ENCODE data around the gene NTHL1. TPM values are rescaled to one million over a fixed set of nuclear protein-coding genes. Genes with fewer than 3 reads are reported as not detected.

The NTHL1 gene
- total RNA-seq, 2 experiments from 2014 or later, result 28.2 to 29.8 TPM

GRCh38 chr16:1998360-1998835, 49.2 kb downstream of the NTHL1 start:
- peaks cover 13% of the 10 kb centered on the region for H3K4me1 Mint-ChIP-seq (ENCODE audit: low read depth)
- ChIA-PET POLR2A (interaction anchor here (0.9 to 29.2 kb wide), 2 partner anchors 10 to 33 kb away, joined by 3 to 505 read pairs; partner anchors contain the start of genes NDUFB10, RNF151, RPS2 and TBL3), CTCF (interaction anchor here (1.0 kb wide), 1 partner anchor 24 kb away, joined by 3 read pairs; no protein-coding TSS in a partner anchor)
- ATAC-seq (no peak), DNase-seq (no peak)
- H3K27me3 Mint-ChIP-seq, result no peaks in the 10 kb centered on the region
- TF ChIP-seq CTCF (IDR thresholded peaks at IDR 0.05), result no peak
- intact Hi-C loops (cut with micrococcal nuclease), result no loop called here
- peaks cover 27% of the 10 kb centered on the region for H3K36me3 Mint-ChIP-seq (ENCODE audit: low read depth)
- H3K9me3 Mint-ChIP-seq, result no peaks in the 10 kb centered on the region
- no peak overlapping the region for H3K4me3 Mint-ChIP-seq
- H3K27ac Mint-ChIP-seq, result no peak overlapping the region

DNA sequence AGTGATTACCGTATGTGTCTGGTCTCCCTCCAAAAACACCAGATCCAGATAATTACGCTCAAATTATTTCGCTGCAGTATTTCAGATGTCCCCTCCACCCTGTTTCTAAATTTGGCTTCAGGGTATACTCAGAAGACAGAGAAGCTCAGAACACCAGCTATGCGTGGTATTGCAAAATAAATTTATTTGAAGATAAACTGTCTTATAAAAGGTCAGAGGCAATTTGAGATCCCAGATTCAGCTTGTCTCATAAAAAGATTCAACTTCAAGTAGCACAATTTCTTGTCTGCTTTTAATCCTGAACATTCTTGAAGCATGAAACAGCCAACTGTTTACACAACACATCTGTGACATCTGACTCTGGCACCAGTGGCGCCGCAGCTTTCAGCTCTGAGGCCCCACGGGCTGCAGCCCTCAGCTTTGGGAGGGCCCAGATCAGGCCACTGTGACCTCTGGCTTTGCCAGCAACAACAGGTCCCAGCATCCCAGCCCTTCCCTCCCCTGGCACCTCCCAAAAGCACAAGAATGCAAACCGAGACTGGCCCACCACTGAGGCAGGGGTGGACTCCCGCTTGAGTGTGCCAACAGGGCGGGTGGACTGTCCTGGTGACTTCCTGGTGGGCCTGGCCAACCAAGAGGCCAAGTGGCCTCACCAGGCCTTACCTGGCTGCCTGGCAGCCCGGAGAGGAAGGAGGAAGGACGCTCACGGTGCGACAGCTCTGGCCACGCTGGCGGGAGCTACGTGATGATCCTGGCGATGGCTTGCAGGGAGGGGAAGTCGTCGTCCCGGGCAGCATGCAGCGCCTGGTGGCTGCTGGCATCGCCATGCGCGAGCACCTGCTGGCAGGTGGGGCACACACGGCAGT, 49.9 kb downstream of the NTHL1 start:
- ChIA-PET CTCF (interaction anchor here (1.0 kb wide), 1 partner anchor 25 kb away, joined by 3 read pairs; no protein-coding TSS in a partner anchor), POLR2A (interaction anchor here (0.9 to 29.2 kb wide), 5 partner anchors 10 to 154 kb away, joined by 3 to 505 read pairs (median 7); partner anchors contain the start of genes NDUFB10, NOXO1, RNF151 and RPS2)
- ATAC-seq (no peak), DNase-seq (no peak)
- Mint-ChIP-seq H3K36me3 (ENCODE audit: low read depth) (peaks cover 27% of the 10 kb centered on the region), H3K4me3 (no peak overlapping the region), H3K27ac (no peak overlapping the region), H3K4me1 (ENCODE audit: low read depth) (peaks cover 15% of the 10 kb centered on the region), H3K27me3 (no peaks in the 10 kb centered on the region), H3K9me3 (no peaks in the 10 kb centered on the region)
- intact Hi-C loops (cut with micrococcal nuclease), result no loop called here
- no peak for TF ChIP-seq CTCF (IDR thresholded peaks at IDR 0.05)

DNA sequence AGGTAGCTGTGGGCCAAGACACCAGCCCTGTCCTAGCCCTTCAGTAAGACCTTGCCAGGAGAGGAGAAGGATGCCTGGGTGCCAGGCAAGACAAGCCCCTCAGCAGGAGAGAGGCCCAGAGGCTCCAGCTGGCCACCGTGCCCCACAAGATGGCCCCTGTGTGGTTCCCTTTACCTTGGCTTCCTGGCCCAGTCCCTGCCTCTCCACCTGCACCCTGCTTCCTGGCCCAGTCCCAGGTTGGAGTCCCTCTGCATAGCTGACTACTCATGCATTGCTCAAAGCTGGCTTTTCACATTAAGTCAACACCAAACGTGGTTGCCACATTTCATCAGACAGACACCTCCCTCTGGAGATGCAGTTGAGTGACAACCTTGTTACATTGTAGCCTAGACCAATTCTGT, 53.9 kb downstream of the NTHL1 start:
- no peaks in the 10 kb centered on the region for H3K9me3 Mint-ChIP-seq
- CTCF ChIA-PET, result interaction anchor here (0.7 to 3.2 kb wide), 3 partner anchors 10 to 147 kb away, joined by 5 to 34 read pairs (median 5); no protein-coding TSS in a partner anchor
- ATAC-seq (no peak), DNase-seq (no peak)
- no peak overlapping the region for H3K4me3 Mint-ChIP-seq
- H3K27ac Mint-ChIP-seq, result no peak overlapping the region
- POLR2A ChIA-PET, result interaction anchor here (1.3 to 29.2 kb wide), 5 partner anchors 9 to 161 kb away, joined by 4 to 505 read pairs (median 4); partner anchors contain the start of genes NDUFB10, RNF151, RPS2 and TBL3
- peaks cover 15% of the 10 kb centered on the region for H3K36me3 Mint-ChIP-seq (ENCODE audit: low read depth)
- no peak for TF ChIP-seq CTCF (IDR thresholded peaks at IDR 0.05)
- intact Hi-C loops (cut with micrococcal nuclease), result no loop called here
- H3K27me3 Mint-ChIP-seq, result peaks cover 12% of the 10 kb centered on the region
- peaks cover 23% of the 10 kb centered on the region for H3K4me1 Mint-ChIP-seq (ENCODE audit: low read depth)

- Mint-ChIP-seq H3K9me3 (no peaks in the 10 kb centered on the region), H3K36me3 (ENCODE audit: low read depth) (peaks cover 10% of the 10 kb centered on the region), H3K4me1 (ENCODE audit: low read depth) (peaks cover 23% of the 10 kb centered on the region), H3K27me3 (peaks cover 18% of the 10 kb centered on the region), H3K4me3 (no peak overlapping the region), H3K27ac (no peak overlapping the region)
- intact Hi-C loops (cut with micrococcal nuclease), result no loop called here
- ChIA-PET POLR2A (interaction anchor here (0.6 to 29.2 kb wide), 7 partner anchors 10 to 162 kb away, joined by 3 to 505 read pairs (median 4); partner anchors contain the start of genes NDUFB10, RNF151, RPS2 and TBL3), CTCF (interaction anchor here (1.1 to 3.2 kb wide), 2 partner anchors 11 to 21 kb away, joined by 3 to 34 read pairs; partner anchors contain the start of gene TBL3)
- no peak for TF ChIP-seq CTCF (IDR thresholded peaks at IDR 0.05)
- no peak for ATAC-seq
- DNase-seq, result no peak
Observed at GRCh38 chr16:1992704-1993317, 54.8 kb downstream of the NTHL1 start.
